ENCODE data around the gene DEPDC5. TPM values are rescaled to one million over a fixed set of nuclear protein-coding genes. Genes with fewer than 3 reads are reported as not detected.
"Not testable (repeated sequence)": the region's sequence is repeated elsewhere in the genome, so short reads cannot be mapped to it uniquely, and the experiment has no call there.

Gene DEPDC5
- total RNA-seq = 10.3 and 13.6 TPM in 2 replicates

- Histone ChIP-seq H3K4me3 (ENCODE audit: low read depth, low read length) (peak within 1 kb of the TSS; percentile 65), H3K27me3 (ENCODE audit: control insufficient read depth, insufficient read depth, low read length) (no peaks in the 10 kb centered on the region), H3K36me3 (ENCODE audit: control insufficient read depth, insufficient read depth, low read length) (peaks cover 1% of the 10 kb centered on the region)
- TF ChIP-seq CTCF (IDR thresholded peaks at IDR 0.05; ENCODE audit: insufficient read depth, low read length, poor library complexity, severe bottlenecking) = no peak
- DNase-seq (ENCODE audit: low read depth) = peak; percentile 76
Measured at GRCh38 chr22:31753634-31754501, at the start of gene DEPDC5. Gene DEPDC5, plus strand, starts transcription at chr22:31754019. Its CDS starts 903 bp downstream, at chr22:31754922.

GRCh38 chr22:31707519-31707918, 46.3 kb upstream of the DEPDC5 start:
- Histone ChIP-seq H3K36me3 (ENCODE audit: control insufficient read depth, insufficient read depth, low read length) (no peaks in the 10 kb centered on the region), H3K27me3 (ENCODE audit: control insufficient read depth, insufficient read depth, low read length) (no peaks in the 10 kb centered on the region), H3K4me3 (ENCODE audit: low read depth, low read length) (no peak overlapping the region)
- no peak for DNase-seq (ENCODE audit: low read depth)
- no peak for TF ChIP-seq CTCF (IDR thresholded peaks at IDR 0.05; ENCODE audit: insufficient read depth, low read length, poor library complexity, severe bottlenecking)

GRCh38 chr22:31711226-31711625, 42.6 kb upstream of the DEPDC5 start:
- H3K27me3 ChIP-seq (ENCODE audit: control insufficient read depth, insufficient read depth, low read length); H3K36me3 ChIP-seq (ENCODE audit: control insufficient read depth, insufficient read depth, low read length); H3K4me3 ChIP-seq (ENCODE audit: low read depth, low read length); DNase-seq (ENCODE audit: low read depth): not testable (repeated sequence)

- no peaks in the 10 kb centered on the region for H3K27me3 ChIP-seq (ENCODE audit: control insufficient read depth, insufficient read depth, low read length)
- DNase-seq (ENCODE audit: low read depth) = no peak
- H3K36me3 ChIP-seq (ENCODE audit: control insufficient read depth, insufficient read depth, low read length) = peaks cover 2% of the 10 kb centered on the region
- no peak for TF ChIP-seq CTCF (IDR thresholded peaks at IDR 0.05; ENCODE audit: insufficient read depth, low read length, poor library complexity, severe bottlenecking)
- H3K4me3 ChIP-seq (ENCODE audit: low read depth, low read length) = no peak overlapping the region
Measured at GRCh38 chr22:31715147-31715778, 38.6 kb upstream of the DEPDC5 start.

GRCh38 chr22:31719850-31720471, 33.9 kb upstream of the DEPDC5 start:
- no peaks in the 10 kb centered on the region for H3K27me3 ChIP-seq (ENCODE audit: control insufficient read depth, insufficient read depth, low read length)
- TF ChIP-seq CTCF (IDR thresholded peaks at IDR 0.05; ENCODE audit: insufficient read depth, low read length, poor library complexity, severe bottlenecking) = no peak
- DNase-seq (ENCODE audit: low read depth) = no peak
- no peak overlapping the region for H3K4me3 ChIP-seq (ENCODE audit: low read depth, low read length)
- H3K36me3 ChIP-seq (ENCODE audit: control insufficient read depth, insufficient read depth, low read length) = peaks cover 2% of the 10 kb centered on the region

GRCh38 chr22:31723723-31724122, 30.1 kb upstream of the DEPDC5 start:
- H3K4me3 ChIP-seq (ENCODE audit: low read depth, low read length) = no peak overlapping the region
- no peaks in the 10 kb centered on the region for H3K27me3 ChIP-seq (ENCODE audit: control insufficient read depth, insufficient read depth, low read length)
- TF ChIP-seq CTCF (IDR thresholded peaks at IDR 0.05; ENCODE audit: insufficient read depth, low read length, poor library complexity, severe bottlenecking) = no peak
- DNase-seq (ENCODE audit: low read depth) = no peak
- H3K36me3 ChIP-seq (ENCODE audit: control insufficient read depth, insufficient read depth, low read length) = no peaks in the 10 kb centered on the region

All from kidney epithelial cell (primary cell).